ENCODE results near the gene HNMT. TPM values are rescaled to one million over a fixed set of nuclear protein-coding genes. Genes with fewer than 3 reads are reported as not detected.

HNMT gene
- total RNA-seq, 4 donors from 2014 or later: 14.4 to 48.8 (median 22.3) TPM

GRCh38 chr2:137942037-137942832 lies 22.0 kb upstream of the HNMT start:
- H3K4me3 ChIP-seq (replicated peaks in 1 of 3): no peak overlapping the region
- no peaks in the 10 kb centered on the region for H3K36me3 ChIP-seq
- intact Hi-C loops (cut with DNase I): no loop called here
- DNase-seq: no peak
- TF ChIP-seq CTCF (IDR thresholded peaks at IDR 0.05): no peak
- no peak for TF ChIP-seq POLR2A (IDR thresholded peaks at IDR 0.05)
- WGBS, 2 donors: 43 to 44% methylated on average over 3 of the region's 3 CpGs
- H3K4me1 ChIP-seq: peaks cover 5 to 15% of the 10 kb centered on the region in 2 donors
- no peaks in the 10 kb centered on the region for H3K9me3 ChIP-seq
- no peaks in the 10 kb centered on the region for H3K27me3 ChIP-seq
- H3K27ac ChIP-seq: peak overlapping the region in 1 of 3 donors; percentile 66

- DNase-seq: no peak
Observed at GRCh38 chr2:137942833-137943677, 21.2 kb upstream of the HNMT start.

GRCh38 chr2:137943678-137944347 lies 20.5 kb upstream of the HNMT start:
- WGBS, 2 donors: 97 to 99% methylated on average over 2 of the region's 2 CpGs
- TF ChIP-seq POLR2A (IDR thresholded peaks at IDR 0.05) (no peak), CTCF (IDR thresholded peaks at IDR 0.05) (no peak)
- no peaks in the 10 kb centered on the region for H3K36me3 ChIP-seq
- no peaks in the 10 kb centered on the region for H3K27me3 ChIP-seq
- H3K4me1 ChIP-seq: peaks cover 0 to 15% of the 10 kb centered on the region in 2 donors
- H3K9me3 ChIP-seq: no peaks in the 10 kb centered on the region
- no peak for DNase-seq
- no peak overlapping the region for H3K27ac ChIP-seq
- intact Hi-C loops (cut with DNase I): no loop called here
- no peak overlapping the region for H3K4me3 ChIP-seq (replicated peaks in 1 of 3)

More at GRCh38 chr2:137942833-137943677, 21.2 kb upstream of the HNMT start:
- Histone ChIP-seq H3K27me3 (no peaks in the 10 kb centered on the region), H3K36me3 (no peaks in the 10 kb centered on the region), H3K4me1 (peaks cover 0 to 15% of the 10 kb centered on the region in 2 donors), H3K9me3 (no peaks in the 10 kb centered on the region), H3K27ac (peak overlapping the region in 1 of 3 donors; percentile 66), H3K4me3 (replicated peaks in 1 of 3) (no peak overlapping the region)
- TF ChIP-seq CTCF (IDR thresholded peaks at IDR 0.05): no peak
- no peak for TF ChIP-seq POLR2A (IDR thresholded peaks at IDR 0.05)
- intact Hi-C loops (cut with DNase I): no loop called here
- WGBS, 2 donors: 77 to 83% methylated on average over 6 of the region's 6 CpGs

GRCh38 chr2:137944714-137945113 lies 19.6 kb upstream of the HNMT start:
- Histone ChIP-seq H3K4me3 (replicated peaks in 1 of 3) (no peak overlapping the region), H3K36me3 (no peaks in the 10 kb centered on the region), H3K27ac (no peak overlapping the region), H3K9me3 (no peaks in the 10 kb centered on the region), H3K27me3 (no peaks in the 10 kb centered on the region), H3K4me1 (peaks cover 0 to 15% of the 10 kb centered on the region in 2 donors)
- DNase-seq: no peak
- intact Hi-C loops (cut with DNase I): no loop called here
- 82 to 86% methylated on average over 5 of the region's 5 CpGs for WGBS, 2 donors
- TF ChIP-seq POLR2A (IDR thresholded peaks at IDR 0.05) (no peak), CTCF (IDR thresholded peaks at IDR 0.05) (no peak)

Data from thyroid gland (tissue), 4 donors.